K562 (cell line): Measurements from ENCODE around the gene ENDOD1. TPM values are rescaled to one million over a fixed set of nuclear protein-coding genes. Genes with fewer than 3 reads are reported as not detected.

Source experiments
- ATAC-seq: fragments of 200-7000 bp; cut with Tn5 transposase; 3 replicates; pipeline ENCODE4 v1.9.1; 2020; ENCODE audit warnings: moderate library complexity
- BruUV-seq: library from RNA; stranded (reverse); fragments of 400-500 nt; replicated peaks from 2 replicates; lab custom pipeline; 2021; lab: Mats Ljungman, UMichigan
- CTCF ChIA-PET: fragments of 300-600 bp; formaldehyde crosslinking; extraction: SDS; loops from one replicate; lab custom pipeline; 2021; ENCODE audit warnings: low intra/inter-chr PET ratio; lab: Yijun Ruan, JAX
- POLR2A ChIA-PET: fragments of 300-600, 350-650 bp; sonication (Branson Sonifier 250); formaldehyde crosslinking; extraction: SDS; loops from one replicate; lab custom pipeline; 2021; ENCODE audit warnings: antibody characterized with exemption, inconsistent platforms; lab: Yijun Ruan, JAX
- DNase-seq, 4 experiments: peaks; one replicate each; pipeline versions ENCODE4 v3.0.0 to v3.0.0-alpha.2; 2011 to 2018; ENCODE audit warnings: low spot score in 3 of 4, mixed read lengths in 3 of 4; ENCODE audit errors: extremely low read depth in 1 of 4
- FAIRE-seq: peaks from 2 replicates; lab custom pipeline; 2011; peaks lifted over from hg19 to GRCh38; lab: Jason Lieb, UNC
- H2AFZ ChIP-seq: 2 replicates; pipeline ENCODE4 v1.6.0; 2011; ENCODE audit warnings: low read depth, low read length, control low read depth, inconsistent platforms
- H3K27ac ChIP-seq: fragments of 200-600 bp; 3 replicates; pipeline ENCODE4 v1.8.0; 2011; ENCODE audit warnings: low read depth, mild to moderate bottlenecking, control low read depth, inconsistent platforms, low read length, moderate library complexity, mixed read lengths; ENCODE audit errors: extremely low read depth
- H3K27me3 ChIP-seq, 2 experiments: fragments of 300-600 bp in 1 of 2; 2 replicates in 1 of 2; 3 replicates in 1 of 2; pipeline versions ENCODE4 v1.6.0 to v1.8.0; 2011; ENCODE audit warnings: inconsistent platforms in 2 of 2, low read length in 2 of 2, mild to moderate bottlenecking in 1 of 2, mixed read lengths in 1 of 2, moderate library complexity in 1 of 2; ENCODE audit not compliant: control insufficient read depth in 2 of 2, insufficient read depth in 2 of 2
- H3K36me3 ChIP-seq: fragments of 300-600 bp; 3 replicates; pipeline ENCODE4 v1.8.0; 2011; ENCODE audit warnings: mild to moderate bottlenecking, low read length, inconsistent platforms; ENCODE audit not compliant: control insufficient read depth, insufficient read depth
- H3K4me1 ChIP-seq, 2 experiments: fragments of 200-600 bp in 1 of 2; replicated peaks in 1 of 2; 2 replicates in 1 of 2; 3 replicates in 1 of 2; pipeline versions ENCODE4 v1.5.1 to v1.8.0; 2011; ENCODE audit warnings: inconsistent platforms in 2 of 2, low read length in 2 of 2, mild to moderate bottlenecking in 1 of 2, mixed read lengths in 1 of 2, moderate library complexity in 1 of 2; ENCODE audit not compliant: control insufficient read depth in 2 of 2, insufficient read depth in 2 of 2
- H3K4me2 ChIP-seq: 2 replicates; pipeline ENCODE4 v1.6.1; 2011; ENCODE audit warnings: low read length, control low read depth, inconsistent platforms, mixed read lengths; ENCODE audit not compliant: insufficient read depth
- H3K4me3 ChIP-seq: fragments of 200-600 bp; sonication (generic), shearing (Covaris generic); 2 replicates; pipeline ENCODE4 v1.5.1; 2016; ENCODE audit warnings: control low read depth, inconsistent platforms
- H3K79me2 ChIP-seq: fragments of 200-600 bp; 3 replicates; pipeline ENCODE4 v1.8.0; 2011; ENCODE audit warnings: low read length, inconsistent platforms; ENCODE audit not compliant: control insufficient read depth, insufficient read depth
- H3K9ac ChIP-seq, 2 experiments: 2 replicates each; pipeline versions ENCODE4 v1.6.0 to v1.6.1; 2011; ENCODE audit warnings: low read depth in 2 of 2, low read length in 2 of 2, control low read depth in 1 of 2, inconsistent platforms in 1 of 2, mild to moderate bottlenecking in 1 of 2, mixed read lengths in 1 of 2; ENCODE audit not compliant: insufficient read depth in 1 of 2
- H3K9me1 ChIP-seq: one replicate; pipeline ENCODE4 v1.6.0; 2011; ENCODE audit warnings: inconsistent platforms, mild to moderate bottlenecking, low read length, moderate library complexity; ENCODE audit not compliant: control insufficient read depth, insufficient read depth
- H3K9me3 ChIP-seq: replicated peaks from 2 replicates; pipeline ENCODE4 v1.5.1; 2011; ENCODE audit warnings: low read depth, low read length, inconsistent platforms; ENCODE audit not compliant: control insufficient read depth, insufficient read depth
- H4K20me1 ChIP-seq: replicated peaks from 2 replicates; pipeline ENCODE4 v1.6.1; 2011; ENCODE audit warnings: low read length, inconsistent platforms, mixed read lengths; ENCODE audit not compliant: control insufficient read depth, insufficient read depth
- CTCFL ChIP-seq: IDR thresholded peaks from 2 replicates; pipeline ENCODE4 v1.6.1; 2011; ENCODE audit warnings: borderline replicate concordance, low read depth, mild to moderate bottlenecking, moderate library complexity, low read length; ENCODE audit not compliant: insufficient read depth, poor library complexity, severe bottlenecking
- EP300 ChIP-seq: IDR thresholded peaks from 2 replicates; pipeline ENCODE4 v1.6.1; 2012; ENCODE audit warnings: low read length, improper control_type of control experiment
- NR2C2 ChIP-seq, 2 experiments: fragments of 200-800 bp in 1 of 2; sonication (Bioruptor generic) in 1 of 2; sonication (generic) in 1 of 2; formaldehyde crosslinking in 1 of 2; IDR thresholded peaks; 2 replicates each; pipeline versions ENCODE4 v1.6.1 to v1.8.0; 2016 to 2022; ENCODE audit warnings: mild to moderate bottlenecking in 1 of 2, missing compliant biosample characterization in 1 of 2, missing genetic modification characterization in 1 of 2, missing genetic modification reagents in 1 of 2
- POU5F1 ChIP-seq: fragments of 150-350 bp; IDR thresholded peaks from 2 replicates; pipeline ENCODE4 v1.6.1; 2014; ENCODE audit warnings: borderline replicate concordance, low read length, low read depth, mild to moderate bottlenecking; ENCODE audit not compliant: partially characterized antibody
- PRDM10 ChIP-seq: fragments of 450-650 bp; IDR thresholded peaks from 2 replicates; pipeline ENCODE4 v1.6.1; 2018; ENCODE audit not compliant: partially characterized antibody
- SMAD1 ChIP-seq: fragments of 150-350 bp; IDR thresholded peaks from 2 replicates; pipeline ENCODE4 v1.6.1; 2014; ENCODE audit warnings: low read length, low read depth; ENCODE audit not compliant: partially characterized antibody
- SMAD4 ChIP-seq: fragments of 250-450 bp; sonication (Bioruptor Pico); conservative IDR thresholded peaks from 2 replicates; pipeline ENCODE4 v1.8.0; 2021; ENCODE audit warnings: inconsistent platforms, mild to moderate bottlenecking, moderate library complexity
- TGIF2 ChIP-seq: sonication (generic); formaldehyde crosslinking; IDR thresholded peaks from 2 replicates; pipeline ENCODE4 v1.8.1; 2022; ENCODE audit warnings: mild to moderate bottlenecking, missing genetic modification reagents, moderate library complexity
- TRIM28 ChIP-seq: fragments of 450-650 bp; IDR thresholded peaks from 2 replicates; pipeline ENCODE4 v1.6.1; 2017
- ZNF274 ChIP-seq: IDR thresholded peaks from 2 replicates; pipeline ENCODE4 v1.6.1; 2011; ENCODE audit warnings: low read depth, mild to moderate bottlenecking, low read length, moderate library complexity, borderline replicate concordance
- ZNF764 ChIP-seq: fragments of 250-450 bp; sonication (Bioruptor Pico); IDR thresholded peaks from 2 replicates; pipeline ENCODE4 v1.4.0; 2020; ENCODE audit warnings: low read depth, mild to moderate bottlenecking, moderate library complexity
- WGBS: fragments of 100-300 bp; shearing (Covaris generic); methylation state at CpG from one replicate; pipeline ENCODE4 v1.1.6; 2016; ENCODE audit warnings: low coverage, mixed read lengths; ENCODE audit not compliant: insufficient coverage; ENCODE audit errors: missing lambda C conversion rate; 5-methylcytosine and 5-hydroxymethylcytosine counted together
- in situ Hi-C: fragments of 300-500 bp; cut with MboI; formaldehyde crosslinking; loops from 4 replicates; pipeline ENCODE4 v1.15.0; 2018; ENCODE audit warnings: inconsistent platforms, mixed read lengths
- intact Hi-C: fragments of 100-400 bp; cut with micrococcal nuclease; formaldehyde crosslinking; loops from 2 replicates; pipeline ENCODE4 v1.14.2; 2022
- polyA plus RNA-seq, 8 experiments: library from polyadenylated mRNA; depleted of rRNA in 4 of 8; stranded (reverse) in 5 of 8; unstranded in 3 of 8; fragments of >200 nt; fragmentation: Nextera tagmentation in 2 of 8; fragmentation: Illumina TruSeq in 1 of 8; extraction: Ambion mirVana in 2 of 8; extraction: Trizol in 1 of 8; gene quantifications; 2 replicates each; pipeline versions ENCODE4 v1.2.1 to v1.2.3, GENCODE V29; 2011 to 2014; ENCODE audit warnings: inconsistent platforms in 1 of 8, missing spikeins in 1 of 8
- total RNA-seq, 7 experiments: library from RNA; depleted of rRNA in 6 of 7; stranded (reverse); fragments of >200 nt in 6 of 7; fragmentation: Illumina TruSeq in 2 of 7; extraction: Trizol in 2 of 7; gene quantifications; 2 replicates each; pipeline versions ENCODE4 v1.2.1 to v1.2.3, GENCODE V29; 2011 to 2021; ENCODE audit warnings: low replicate concordance in 1 of 7

The ENDOD1 gene
- total and polyA plus RNA-seq, 9 of the 15 experiments (the other 6 are each of a cell fraction or from before 2014, with no cell fraction given), result 4.2 to 11.8 (median 9.3) TPM

- ChIA-PET POLR2A (interaction anchor here (0.6 to 1.5 kb wide), 8 partner anchors 8 to 646 kb away, joined by 3 to 5 read pairs (median 3); partner anchors contain the start of genes CEP57, CWC15 and KDM4D), CTCF (no interaction called here)
- in situ Hi-C loops (loop anchor here (5.0 to 10.0 kb wide), 2 partner anchors 82 to 520 kb away; no protein-coding TSS in a partner anchor), intact Hi-C loops (loop anchor here (5.0 kb wide), 3 partner anchors 42 to 522 kb away; partner anchors contain the start of genes CWC15 and KDM4D)
- H3K4me3 ChIP-seq, result no peak overlapping the region
- DNase-seq (peak; percentile 32 to 66 (median 40)), FAIRE-seq (no peak), ATAC-seq (no peak)
- no peaks in the 10 kb centered on the region for H3K36me3 ChIP-seq
- H3K9me1 ChIP-seq, result no peaks in the 10 kb centered on the region
- peak overlapping the region; percentile 22; the same call in 1 of the 2 replicates for H3K4me2 ChIP-seq
- H3K9ac ChIP-seq, result no peak overlapping the region
- no TSS peak for BruUV-seq
- H3K27me3 ChIP-seq, result no peaks in the 10 kb centered on the region; a peak in 1 of 5 replicates
- 6% methylated on average over 7 of the region's 7 CpGs for WGBS
- peaks cover 24 to 81% of the 10 kb centered on the region in 2 experiments for H3K4me1 ChIP-seq
- H3K27ac ChIP-seq, result no peak overlapping the region
- no peaks in the 10 kb centered on the region for H3K79me2 ChIP-seq
- no peaks in the 10 kb centered on the region for H4K20me1 ChIP-seq
- peak overlapping the region; percentile 15; the same call in 1 of the 2 replicates for H2AFZ ChIP-seq
- no peaks in the 10 kb centered on the region for H3K9me3 ChIP-seq
- TF ChIP-seq ZNF764 (no peak), NR2C2 (CRISPR knock-in tag; IDR thresholded peaks at IDR 0.05) (no peak), NR2C2 (tag; IDR thresholded peaks at IDR 0.05) (peak; percentile 34; the same call in 1 of the 2 replicates), SMAD4 (peak; percentile 45; the same call in 1 of the 2 replicates), SMAD1 (no peak), PRDM10 (no peak), TRIM28 (no peak), TGIF2 (no peak), EP300 (peak; percentile 70), CTCFL (no peak), POU5F1 (no peak), ZNF274 (no peak)
These were observed 54.9 kb downstream of the ENDOD1 start for GRCh38 chr11:95144313-95145235.
